Mammary epithelial cell (primary cell): ENCODE results near the gene MAP3K4.

ENCODE experiments used
- CTCF ChIP-seq, 2 donors: IDR thresholded peaks in 1 of 2; conservative IDR thresholded peaks in 1 of 2; 2 replicates each; pipeline ENCODE4 v1.5.1; 2011 to 2012; ENCODE audit warnings: inconsistent platforms in 2 of 2, low read length in 2 of 2, mild to moderate bottlenecking in 2 of 2, control low read depth in 1 of 2, low read depth in 1 of 2; ENCODE audit not compliant: insufficient read depth in 1 of 2; ENCODE audit errors: extremely low read depth in 1 of 2
- EZH2 ChIP-seq: IDR thresholded peaks from 2 replicates; pipeline ENCODE4 v1.6.1; 2012; ENCODE audit warnings: low read length, inconsistent platforms, borderline replicate concordance

- TF ChIP-seq CTCF (conservative IDR thresholded peaks at IDR 0.05 in 1 of 2, IDR thresholded peaks at IDR 0.05 in 1 of 2; ENCODE audit: extremely low read depth in 1 of 2, insufficient read depth in 1 of 2, low read depth in 1 of 2, low read length in 2 of 2), result no peak
- no peak for TF ChIP-seq EZH2
These were observed 9.9 kb downstream of the MAP3K4 start for GRCh38 chr6:161001421-161001820.
